HG03469 (cell line): Measurements from ENCODE around the gene MCCC2.
"Not testable (repeated sequence)": the region's sequence is repeated elsewhere in the genome, so short reads cannot be mapped to it uniquely, and the experiment has no call there.

ENCODE experiments used
- ATAC-seq: cut with Tn5 transposase; IDR thresholded peaks from one replicate; pipeline ENCODE4 v1.9.1; 2021; ENCODE audit warnings: mild to moderate bottlenecking, moderate library complexity, moderate number of reproducible peaks; ENCODE audit not compliant: unreplicated experiment

The MCCC2 gene

GRCh38 chr5:71658916-71659662 lies 71.9 kb downstream of the MCCC2 start:
- ATAC-seq = no peak

- no peak for ATAC-seq
These were observed 75.2 kb downstream of the MCCC2 start for GRCh38 chr5:71662381-71662780.

GRCh38 chr5:71663191-71663969 lies 76.2 kb downstream of the MCCC2 start:
- ATAC-seq = no peak

- ATAC-seq = not testable (repeated sequence)
These were observed 77.5 kb downstream of the MCCC2 start for GRCh38 chr5:71664615-71665014.

- no peak for ATAC-seq
These were observed 79.2 kb downstream of the MCCC2 start for GRCh38 chr5:71666321-71666720.

- no peak for ATAC-seq
These were observed 90.8 kb downstream of the MCCC2 start for GRCh38 chr5:71677977-71678376.

- no peak for ATAC-seq
These were observed 92.6 kb downstream of the MCCC2 start for GRCh38 chr5:71679714-71680113.

GRCh38 chr5:71680510-71680909 lies 93.4 kb downstream of the MCCC2 start:
- no peak for ATAC-seq

- ATAC-seq = no peak
These were observed 94.2 kb downstream of the MCCC2 start for GRCh38 chr5:71681296-71681695.

GRCh38 chr5:71684309-71684708 lies 97.2 kb downstream of the MCCC2 start:
- no peak for ATAC-seq

GRCh38 chr5:71693828-71694427 lies 106.8 kb downstream of the MCCC2 start:
- no peak for ATAC-seq

- no peak for ATAC-seq
These were observed 107.9 kb downstream of the MCCC2 start for GRCh38 chr5:71695071-71695470.

GRCh38 chr5:71695595-71695994 lies 108.5 kb downstream of the MCCC2 start:
- no peak for ATAC-seq

- ATAC-seq = no peak
These were observed 110.8 kb downstream of the MCCC2 start for GRCh38 chr5:71697967-71698366.

- ATAC-seq = no peak
These were observed 112.1 kb downstream of the MCCC2 start for GRCh38 chr5:71699233-71699632.

- no peak for ATAC-seq
These were observed 112.6 kb downstream of the MCCC2 start for GRCh38 chr5:71699751-71700150.

- no peak for ATAC-seq
These were observed 113.7 kb downstream of the MCCC2 start for GRCh38 chr5:71700803-71701202.

- ATAC-seq = no peak
These were observed 114.3 kb downstream of the MCCC2 start for GRCh38 chr5:71701407-71701806.

GRCh38 chr5:71703941-71704340 lies 116.8 kb downstream of the MCCC2 start:
- ATAC-seq = no peak

GRCh38 chr5:71705421-71705820 lies 118.3 kb downstream of the MCCC2 start:
- no peak for ATAC-seq

- no peak for ATAC-seq
These were observed 119.8 kb downstream of the MCCC2 start for GRCh38 chr5:71706906-71707305.
